Neural progenitor cell (in vitro differentiated cells): ENCODE measurements around the gene TRPC1. TPM values are rescaled to one million over a fixed set of nuclear protein-coding genes. Genes with fewer than 3 reads are reported as not detected.

Experiments used
- DNase-seq: peaks from one replicate; pipeline ENCODE4 v3.0.0-alpha.2; 2016; ENCODE audit warnings: low spot score
- H2AFZ ChIP-seq: fragments of 200-600 bp; sonication (generic); replicated peaks from 2 replicates; pipeline ENCODE4 v1.6.1; 2016; ENCODE audit warnings: antibody characterized with exemption
- H3F3A ChIP-seq: fragments of 200-600 bp; sonication (generic); 2 replicates; pipeline ENCODE4 v1.6.1; 2016; ENCODE audit warnings: antibody characterized with exemption, low read depth
- H3K27ac ChIP-seq: fragments of 200-600 bp; sonication (generic); 2 replicates; pipeline ENCODE4 v1.5.1; 2016; ENCODE audit warnings: mild to moderate bottlenecking
- H3K27me3 ChIP-seq: fragments of 200-600 bp; sonication (generic); 2 replicates; pipeline ENCODE4 v1.6.1; 2016; ENCODE audit warnings: mild to moderate bottlenecking, moderate library complexity
- H3K36me3 ChIP-seq: fragments of 200-600 bp; sonication (generic); 2 replicates; pipeline ENCODE4 v1.5.1; 2016
- H3K4me1 ChIP-seq: fragments of 200-600 bp; sonication (generic); 2 replicates; pipeline ENCODE4 v1.6.1; 2016; ENCODE audit warnings: mixed run types
- H3K4me2 ChIP-seq: fragments of 200-600 bp; sonication (generic); 2 replicates; pipeline ENCODE4 v1.6.1; 2016
- H3K4me3 ChIP-seq: fragments of 200-600 bp; sonication (generic); 2 replicates; pipeline ENCODE4 v1.5.1; 2016
- H3K79me2 ChIP-seq: fragments of 200-600 bp; sonication (generic); 2 replicates; pipeline ENCODE4 v1.6.1; 2016; ENCODE audit warnings: low read depth
- H3K9ac ChIP-seq: fragments of 200-600 bp; sonication (generic); 2 replicates; pipeline ENCODE4 v1.6.1; 2016
- H3K9me3 ChIP-seq: fragments of 200-600 bp; sonication (generic); 2 replicates; pipeline ENCODE4 v1.5.1; 2016; ENCODE audit warnings: low read depth
- H4K20me1 ChIP-seq: fragments of 200-600 bp; sonication (generic); 2 replicates; pipeline ENCODE4 v1.6.1; 2016; ENCODE audit warnings: low read depth
- H3K27ac Mint-ChIP-seq: 3 replicates; pipeline ENCODE4 v1.8.0; 2021; ENCODE audit warnings: mixed read lengths
- H3K27me3 Mint-ChIP-seq: 2 replicates; pipeline ENCODE4 v1.8.0; 2022; ENCODE audit warnings: low read depth, mild to moderate bottlenecking, inconsistent platforms, moderate library complexity, mixed read lengths; ENCODE audit not compliant: insufficient read depth
- H3K36me3 Mint-ChIP-seq: 3 replicates; pipeline ENCODE4 v1.8.0; 2021; ENCODE audit warnings: mixed read lengths
- H3K4me1 Mint-ChIP-seq: 3 replicates; pipeline ENCODE4 v1.8.0; 2021; ENCODE audit warnings: mixed read lengths
- H3K4me3 Mint-ChIP-seq: 3 replicates; pipeline ENCODE4 v1.8.0; 2021; ENCODE audit warnings: mild to moderate bottlenecking, moderate library complexity, mixed read lengths
- H3K9me3 Mint-ChIP-seq: 3 replicates; pipeline ENCODE4 v1.8.0; 2020; ENCODE audit warnings: mixed read lengths
- EZH2 ChIP-seq: fragments of 200-600 bp; sonication (generic); IDR thresholded peaks from 2 replicates; pipeline ENCODE4 v1.6.1; 2017; ENCODE audit warnings: antibody characterized with exemption, mild to moderate bottlenecking, moderate library complexity
- EZH2phosphoT487 ChIP-seq: fragments of 200-600 bp; sonication (generic); IDR thresholded peaks from 2 replicates; pipeline ENCODE4 v1.6.1; 2017; ENCODE audit warnings: antibody characterized with exemption
- total RNA-seq: library from RNA; depleted of rRNA; stranded (reverse); fragments of >200 nt; gene quantifications from 2 replicates; pipeline ENCODE4 v1.2.3, GENCODE V29; 2015; ENCODE audit warnings: low replicate concordance
- TF ChIP-seq, protein P1 (sequence below): fragments of 200-600 bp; sonication (generic); IDR thresholded peaks from 2 replicates; pipeline ENCODE4 v1.5.1; 2017; ENCODE audit warnings: antibody characterized with exemption, mild to moderate bottlenecking

TRPC1 gene
- total RNA-seq, 1 donor from 2014 or later: 36.4 TPM

DNA sequence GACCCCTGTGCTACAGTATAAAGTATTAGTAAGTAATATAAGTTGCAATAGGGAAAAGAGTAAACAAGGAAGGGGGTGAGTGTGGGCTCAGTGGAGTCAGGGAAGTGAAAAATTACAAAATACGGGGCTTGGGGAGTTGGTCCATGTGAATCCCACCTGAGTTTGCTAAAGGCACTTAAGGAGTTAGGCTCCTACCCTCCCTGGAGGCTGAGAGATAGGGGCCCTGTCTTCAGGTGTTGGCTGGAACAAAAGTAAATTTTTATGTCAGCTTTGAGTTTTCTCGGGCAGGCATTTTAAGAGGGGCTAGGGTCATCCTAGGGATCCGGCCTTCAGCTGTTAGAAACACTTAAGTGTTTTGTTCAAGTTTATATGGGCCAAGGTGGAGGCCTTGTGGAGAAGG lies 8.2 kb downstream of the TRPC1 start:
- no peaks in the 10 kb centered on the region for H3K27me3 ChIP-seq
- H4K20me1 ChIP-seq: peaks cover 3% of the 10 kb centered on the region
- H3K4me1 ChIP-seq: peaks cover 26% of the 10 kb centered on the region
- H3K27ac Mint-ChIP-seq: no peak overlapping the region
- H3F3A ChIP-seq: peaks cover 5% of the 10 kb centered on the region
- no peaks in the 10 kb centered on the region for H3K36me3 ChIP-seq
- no peak overlapping the region for H3K4me3 ChIP-seq
- peaks cover 51% of the 10 kb centered on the region for H3K79me2 ChIP-seq
- H3K9me3 Mint-ChIP-seq: no peaks in the 10 kb centered on the region
- H3K27ac ChIP-seq: no peak overlapping the region
- no peak for TF ChIP-seq EZH2phosphoT487
- H3K4me1 Mint-ChIP-seq: peaks cover 4% of the 10 kb centered on the region
- H3K4me3 Mint-ChIP-seq: no peak overlapping the region
- no peaks in the 10 kb centered on the region for H3K27me3 Mint-ChIP-seq
- no peaks in the 10 kb centered on the region for H3K9me3 ChIP-seq
- no peak for DNase-seq
- H3K9ac ChIP-seq: no peak overlapping the region
- peaks cover 5% of the 10 kb centered on the region for H3K36me3 Mint-ChIP-seq
- H2AFZ ChIP-seq: no peak overlapping the region
- H3K4me2 ChIP-seq: no peak overlapping the region

DNA sequence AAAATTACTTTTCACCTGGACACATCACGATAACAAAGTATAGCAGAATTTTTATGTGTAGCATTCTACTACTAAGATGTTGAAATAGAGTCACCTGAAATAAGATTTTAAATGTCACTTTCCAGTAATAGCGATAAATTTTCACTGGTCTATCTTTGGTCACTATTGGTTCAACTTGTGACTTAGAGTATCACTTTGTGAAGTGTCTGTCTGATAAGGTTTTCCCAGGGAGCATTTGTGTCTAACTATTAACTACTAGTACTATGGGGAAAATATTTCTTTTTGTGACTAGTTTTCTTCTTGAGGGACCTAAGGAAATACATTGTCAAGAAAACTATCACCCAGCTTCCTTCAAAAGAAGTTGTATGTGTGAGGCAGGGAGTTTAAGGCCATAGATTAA lies 11.0 kb downstream of the TRPC1 start:
- H3K36me3 Mint-ChIP-seq: no peaks in the 10 kb centered on the region
- no peaks in the 10 kb centered on the region for H3K9me3 Mint-ChIP-seq
- H3F3A ChIP-seq: peaks cover 5% of the 10 kb centered on the region
- H3K4me1 Mint-ChIP-seq: peaks cover 3% of the 10 kb centered on the region
- H3K4me3 Mint-ChIP-seq: no peak overlapping the region
- H3K4me2 ChIP-seq: no peak overlapping the region
- H3K4me1 ChIP-seq: peaks cover 26% of the 10 kb centered on the region
- H3K9me3 ChIP-seq: no peaks in the 10 kb centered on the region
- H3K27ac ChIP-seq: peak overlapping the region; percentile 24
- no peaks in the 10 kb centered on the region for H3K27me3 Mint-ChIP-seq
- H3K27ac Mint-ChIP-seq: no peak overlapping the region
- H3K27me3 ChIP-seq: no peaks in the 10 kb centered on the region
- no peak for DNase-seq
- H3K4me3 ChIP-seq: no peak overlapping the region
- no peaks in the 10 kb centered on the region for H4K20me1 ChIP-seq
- no peak overlapping the region for H2AFZ ChIP-seq
- TF ChIP-seq, protein P1, sequence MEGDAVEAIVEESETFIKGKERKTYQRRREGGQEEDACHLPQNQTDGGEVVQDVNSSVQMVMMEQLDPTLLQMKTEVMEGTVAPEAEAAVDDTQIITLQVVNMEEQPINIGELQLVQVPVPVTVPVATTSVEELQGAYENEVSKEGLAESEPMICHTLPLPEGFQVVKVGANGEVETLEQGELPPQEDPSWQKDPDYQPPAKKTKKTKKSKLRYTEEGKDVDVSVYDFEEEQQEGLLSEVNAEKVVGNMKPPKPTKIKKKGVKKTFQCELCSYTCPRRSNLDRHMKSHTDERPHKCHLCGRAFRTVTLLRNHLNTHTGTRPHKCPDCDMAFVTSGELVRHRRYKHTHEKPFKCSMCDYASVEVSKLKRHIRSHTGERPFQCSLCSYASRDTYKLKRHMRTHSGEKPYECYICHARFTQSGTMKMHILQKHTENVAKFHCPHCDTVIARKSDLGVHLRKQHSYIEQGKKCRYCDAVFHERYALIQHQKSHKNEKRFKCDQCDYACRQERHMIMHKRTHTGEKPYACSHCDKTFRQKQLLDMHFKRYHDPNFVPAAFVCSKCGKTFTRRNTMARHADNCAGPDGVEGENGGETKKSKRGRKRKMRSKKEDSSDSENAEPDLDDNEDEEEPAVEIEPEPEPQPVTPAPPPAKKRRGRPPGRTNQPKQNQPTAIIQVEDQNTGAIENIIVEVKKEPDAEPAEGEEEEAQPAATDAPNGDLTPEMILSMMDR: no peak
- TF ChIP-seq EZH2phosphoT487: no peak
- TF ChIP-seq EZH2: no peak
- no peaks in the 10 kb centered on the region for H3K36me3 ChIP-seq
- H3K79me2 ChIP-seq: peaks cover 42% of the 10 kb centered on the region
- no peak overlapping the region for H3K9ac ChIP-seq

DNA sequence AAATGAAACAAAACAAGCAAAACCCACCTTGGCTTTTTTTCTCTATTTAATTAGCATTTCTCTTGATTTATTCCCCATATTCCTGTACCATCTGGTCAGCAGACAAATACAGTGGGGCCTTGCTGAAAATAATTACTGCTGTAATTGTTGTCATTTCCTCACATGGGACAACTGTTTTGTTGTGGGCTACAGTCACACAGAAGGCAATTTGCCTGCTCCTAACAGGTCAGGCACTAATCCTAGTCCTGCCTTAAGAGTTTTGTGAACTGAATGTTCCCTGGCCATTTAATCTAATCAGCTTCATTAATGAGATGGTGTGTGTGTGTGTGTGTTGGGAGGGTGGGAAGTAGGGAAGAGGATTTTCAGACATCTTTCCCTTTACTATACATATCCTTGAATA lies 11.6 kb downstream of the TRPC1 start:
- no peak overlapping the region for H3K27ac Mint-ChIP-seq
- peaks cover 36% of the 10 kb centered on the region for H3K79me2 ChIP-seq
- H3K4me2 ChIP-seq: peak overlapping the region; percentile 49
- peaks cover 26% of the 10 kb centered on the region for H3K4me1 ChIP-seq
- H3K27ac ChIP-seq: peak overlapping the region; percentile 24
- H4K20me1 ChIP-seq: no peaks in the 10 kb centered on the region
- peak; percentile 62 for DNase-seq
- no peaks in the 10 kb centered on the region for H3K9me3 ChIP-seq
- no peaks in the 10 kb centered on the region for H3K27me3 ChIP-seq
- H3K9me3 Mint-ChIP-seq: no peaks in the 10 kb centered on the region
- no peak overlapping the region for H3K4me3 ChIP-seq
- H3K9ac ChIP-seq: no peak overlapping the region
- H3F3A ChIP-seq: peaks cover 5% of the 10 kb centered on the region
- no peak overlapping the region for H2AFZ ChIP-seq
- peaks cover 3% of the 10 kb centered on the region for H3K4me1 Mint-ChIP-seq
- no peak overlapping the region for H3K4me3 Mint-ChIP-seq
- H3K27me3 Mint-ChIP-seq: no peaks in the 10 kb centered on the region
- no peak for TF ChIP-seq EZH2
- TF ChIP-seq, protein P1: no peak
- no peak for TF ChIP-seq EZH2phosphoT487
- H3K36me3 ChIP-seq: no peaks in the 10 kb centered on the region
- no peaks in the 10 kb centered on the region for H3K36me3 Mint-ChIP-seq

DNA sequence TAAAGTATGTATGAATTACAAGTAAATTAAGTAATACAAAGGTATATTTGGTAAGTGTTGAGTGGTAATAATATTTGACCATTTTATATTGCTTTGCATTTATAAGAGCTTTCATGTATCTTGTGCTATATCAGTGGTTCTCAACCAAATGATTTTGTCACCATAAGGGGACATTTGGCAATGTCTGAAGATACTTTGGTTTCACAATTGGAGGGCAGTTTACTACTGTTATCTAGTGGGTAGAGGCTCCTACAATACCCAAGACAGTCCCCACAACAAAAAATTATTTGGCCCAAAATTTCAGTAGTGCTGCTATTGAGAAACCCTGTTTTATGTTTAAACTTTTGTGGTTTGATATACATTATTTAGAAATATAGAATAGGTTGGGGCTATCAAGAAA lies 14.6 kb downstream of the TRPC1 start:
- Histone ChIP-seq H3K9me3 (no peaks in the 10 kb centered on the region), H3F3A (peaks cover 5% of the 10 kb centered on the region), H3K36me3 (no peaks in the 10 kb centered on the region), H4K20me1 (no peaks in the 10 kb centered on the region), H3K9ac (no peak overlapping the region), H3K79me2 (peaks cover 25% of the 10 kb centered on the region), H3K27me3 (no peaks in the 10 kb centered on the region), H3K4me1 (peaks cover 26% of the 10 kb centered on the region), H3K27ac (no peak overlapping the region), H2AFZ (no peak overlapping the region), H3K4me2 (no peak overlapping the region), H3K4me3 (no peak overlapping the region)
- Mint-ChIP-seq H3K4me3 (no peak overlapping the region), H3K9me3 (no peaks in the 10 kb centered on the region), H3K4me1 (peaks cover 3% of the 10 kb centered on the region), H3K27ac (no peak overlapping the region), H3K27me3 (no peaks in the 10 kb centered on the region), H3K36me3 (no peaks in the 10 kb centered on the region)
- TF ChIP-seq, protein P1: no peak
- TF ChIP-seq EZH2: no peak
- TF ChIP-seq EZH2phosphoT487: no peak
- no peak for DNase-seq
